Limb (tissue), 2 donors: ENCODE measurements around the gene TFF2.
A peak's percentile ranks its signal among the peaks of the same experiment; 100 is the strongest.

ENCODE experiments used
- DNase-seq, 2 donors: peaks; one replicate each; pipeline ENCODE4 v3.0.0-alpha.2; 2016; ENCODE audit errors: extremely low spot score in 2 of 2

The TFF2 gene

DNA sequence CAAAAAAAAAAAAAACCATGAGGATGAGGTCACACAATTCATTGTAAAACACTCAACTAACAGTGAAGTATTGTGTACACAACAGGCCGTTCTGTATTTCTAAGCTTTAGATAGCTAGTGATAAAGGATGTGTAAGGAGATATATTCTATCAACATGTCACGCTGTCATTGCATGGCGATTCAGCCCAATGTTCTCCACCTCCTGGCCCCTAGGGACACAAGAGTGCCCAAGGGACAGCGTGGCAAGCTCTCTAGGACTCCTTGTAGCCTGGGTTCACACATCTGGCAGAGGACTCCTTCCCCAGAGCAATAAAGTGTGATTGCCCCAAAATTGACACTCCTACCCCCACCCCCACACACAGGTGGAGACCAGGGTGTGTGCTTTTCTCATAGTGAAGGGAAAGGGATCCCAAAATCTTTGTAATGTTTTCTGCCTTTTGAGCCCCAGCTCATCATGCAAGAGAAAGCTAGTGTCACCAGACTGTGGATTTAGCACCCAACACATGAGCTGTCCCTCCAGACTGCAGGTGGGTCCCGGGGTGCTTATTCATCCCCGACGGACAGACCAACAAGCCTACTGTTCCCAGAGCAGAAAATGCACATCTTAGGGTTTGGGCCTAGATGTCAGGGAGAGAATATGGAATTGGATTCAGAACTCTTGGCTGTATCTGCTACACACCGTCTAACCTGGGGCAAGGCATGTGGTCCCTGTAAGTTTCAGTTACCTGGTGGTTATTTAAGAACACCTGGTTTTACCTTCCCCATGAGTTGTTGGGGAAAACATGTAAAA lies 33.6 kb upstream of the TFF2 start:
- DNase-seq, result no peak

DNA sequence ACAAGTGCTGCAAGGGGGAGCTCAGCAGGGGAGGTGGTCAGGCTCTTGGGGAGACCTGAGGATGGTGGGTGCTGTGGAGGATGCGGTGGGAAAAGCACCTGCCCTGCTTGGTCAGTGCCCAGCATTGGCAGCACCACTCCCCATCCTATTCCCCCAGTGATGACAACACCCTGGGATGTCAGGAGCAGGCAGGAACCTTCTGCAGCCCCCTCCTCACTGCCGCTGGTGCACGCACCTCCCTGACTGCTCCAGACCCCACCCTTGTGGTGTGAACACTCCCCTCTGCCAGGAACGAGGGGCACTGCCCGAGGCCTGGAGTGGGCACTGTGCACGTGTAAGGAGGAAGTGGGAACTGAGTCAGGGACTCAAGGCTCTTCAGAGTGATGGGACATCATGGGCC lies 32.5 kb upstream of the TFF2 start:
- DNase-seq, result no peak

DNA sequence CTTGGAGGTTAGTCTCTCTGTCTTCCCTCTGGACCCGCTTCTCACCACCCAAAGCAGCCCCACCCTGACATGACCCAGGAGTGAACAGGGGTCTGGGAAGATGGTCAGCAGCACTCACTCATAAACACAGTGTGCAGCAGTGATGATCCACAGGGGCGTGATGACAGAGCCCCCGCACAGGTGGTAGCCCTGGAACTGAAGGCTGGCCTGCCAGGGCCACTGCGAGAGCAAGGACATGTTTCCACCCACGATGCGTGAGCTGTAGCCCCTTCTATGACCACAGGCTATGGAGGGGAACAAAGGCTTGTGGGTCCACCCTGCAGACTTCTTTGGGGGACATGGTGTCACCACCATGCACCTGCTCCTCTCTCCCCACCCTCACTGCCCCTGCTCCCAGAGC lies 32.1 kb upstream of the TFF2 start:
- DNase-seq, result no peak

DNA sequence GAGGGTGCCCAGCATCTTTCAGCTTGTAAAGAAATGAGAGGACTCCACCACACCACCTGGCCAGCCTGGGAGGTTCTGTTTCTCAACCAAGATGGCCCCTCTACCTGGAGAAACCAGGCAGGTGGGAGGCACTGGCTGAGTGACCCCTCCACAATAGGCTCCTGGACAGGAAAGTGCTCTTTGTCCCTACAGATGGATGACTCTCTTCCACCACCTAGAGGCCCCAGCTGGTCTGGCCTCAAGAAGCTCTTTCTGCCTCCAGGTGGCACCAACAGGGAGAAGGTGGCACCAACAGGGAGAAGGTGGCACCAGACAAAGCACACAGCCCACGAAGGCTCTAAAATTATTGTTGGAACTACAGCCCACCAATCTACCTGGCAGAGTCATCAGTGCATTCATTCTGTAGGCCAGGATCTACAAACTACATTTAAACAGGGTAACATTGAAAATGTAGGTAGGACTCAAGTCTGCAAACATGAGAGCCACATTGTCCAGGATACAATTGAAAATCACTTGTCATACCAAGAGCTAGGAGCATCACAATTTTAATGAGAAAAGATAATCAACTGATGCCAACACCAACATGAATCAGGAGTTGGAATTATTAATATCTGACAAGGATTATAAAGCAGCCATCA lies 30.7 kb upstream of the TFF2 start:
- no peak for DNase-seq

DNA sequence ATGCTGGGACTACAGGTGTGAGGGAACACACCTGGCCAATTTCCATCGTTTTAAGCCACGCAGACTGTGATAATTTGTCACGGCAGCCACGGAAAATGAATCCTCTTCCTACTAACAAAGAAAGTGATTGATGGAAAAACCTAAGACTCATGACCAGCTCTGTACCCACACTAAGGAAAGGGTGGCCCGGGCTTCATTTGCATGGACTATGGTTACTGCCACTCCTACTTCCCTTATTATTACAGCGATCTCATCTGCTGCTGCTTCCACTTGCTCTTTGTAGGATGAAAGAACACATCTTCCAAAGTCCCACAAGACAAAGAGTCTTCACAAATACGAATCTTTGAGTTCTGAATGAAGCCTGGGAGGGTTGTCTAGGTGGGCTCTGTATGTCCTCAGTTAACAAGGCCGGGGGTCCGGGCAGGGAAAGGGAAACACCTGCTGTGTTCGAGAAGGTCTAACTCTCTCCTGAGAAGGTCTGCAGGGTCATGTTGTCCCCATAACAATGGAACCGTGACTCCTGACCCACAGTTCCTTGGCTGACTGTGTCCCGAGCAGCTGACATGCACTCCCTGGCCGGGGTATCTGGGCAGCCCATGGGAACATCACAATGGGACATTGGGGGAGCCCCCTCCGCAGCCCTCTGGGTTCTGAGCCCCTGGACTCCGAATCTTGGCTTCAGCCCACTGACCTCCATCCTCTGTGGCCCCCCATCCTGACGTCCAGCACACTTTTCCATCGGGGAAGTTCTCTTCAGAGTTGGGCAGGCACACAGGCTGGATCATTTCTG lies 28.8 kb upstream of the TFF2 start:
- DNase-seq, result no peak

DNA sequence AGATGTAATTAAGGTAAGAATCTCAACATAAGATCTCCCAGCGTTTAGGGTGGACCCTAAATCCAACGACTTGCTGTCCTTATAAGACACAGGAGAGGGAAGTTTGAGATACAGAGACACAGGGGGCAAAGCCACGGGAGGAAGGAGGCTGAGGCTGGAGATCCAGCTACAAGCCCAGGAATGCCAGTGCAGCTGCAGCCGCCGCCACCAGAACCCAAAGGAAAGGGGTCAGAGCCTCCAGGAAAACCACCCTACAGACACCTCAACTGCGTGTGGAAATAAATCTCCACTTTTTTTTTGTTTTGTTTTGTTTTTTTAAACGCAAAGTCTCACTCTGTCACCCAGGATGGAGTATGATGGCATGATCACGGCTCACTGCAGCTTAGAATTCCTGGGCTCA lies 27.6 kb upstream of the TFF2 start:
- DNase-seq, result no peak

DNA sequence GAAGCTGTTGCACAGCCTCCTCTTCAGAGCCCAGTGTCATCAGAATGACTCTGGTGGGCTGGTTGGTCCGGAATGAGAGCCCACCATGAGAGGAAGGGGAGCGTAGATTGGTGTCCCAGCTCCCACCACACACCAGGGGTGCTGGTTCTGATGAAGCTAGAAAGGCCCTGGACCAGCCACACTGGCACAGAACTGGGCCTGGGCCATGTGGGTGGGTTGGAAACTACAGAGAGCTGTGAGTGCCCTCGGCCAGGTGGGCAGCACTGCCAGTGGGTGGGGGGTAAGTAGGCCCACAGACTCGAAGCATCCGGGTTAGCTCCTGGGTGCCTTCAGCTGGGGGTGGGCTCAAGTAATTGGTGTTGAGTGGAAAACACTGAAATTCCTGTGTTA lies 27.2 kb upstream of the TFF2 start:
- no peak for DNase-seq

DNA sequence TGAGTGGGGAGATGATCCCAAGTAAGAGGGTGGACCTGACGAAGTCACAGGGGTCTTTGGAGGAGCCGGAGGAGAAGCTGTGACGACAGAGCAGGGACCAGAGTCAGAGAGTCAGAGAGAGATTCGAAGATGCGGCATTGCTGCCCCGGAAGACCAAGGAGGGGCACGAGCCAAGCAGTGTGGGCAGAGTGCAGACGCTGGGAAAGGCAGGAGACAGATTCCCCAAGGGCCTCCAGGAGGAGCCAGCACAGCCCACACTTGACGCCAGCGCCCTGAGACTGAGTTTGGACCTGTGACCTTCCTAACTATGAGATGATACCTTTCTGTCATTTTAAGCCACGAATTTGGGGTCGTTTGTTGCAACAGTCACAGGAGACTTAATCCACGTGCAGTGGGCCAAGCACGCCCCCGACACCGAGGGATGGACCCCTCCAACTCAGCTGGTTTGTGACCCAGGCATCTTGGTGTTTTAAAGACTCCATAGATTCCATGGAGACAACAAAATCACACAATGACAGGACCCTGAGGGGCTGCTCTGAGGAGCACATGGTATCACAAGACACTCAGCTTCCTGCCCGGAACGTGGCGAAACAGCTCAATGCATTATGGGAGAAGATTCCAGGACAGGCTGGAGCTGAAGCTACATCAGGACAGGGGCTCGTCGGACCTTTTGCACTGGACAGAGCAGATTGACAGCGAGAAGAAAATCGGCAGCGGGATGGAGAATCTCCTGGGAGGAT lies 26.6 kb upstream of the TFF2 start:
- DNase-seq, result no peak

DNA sequence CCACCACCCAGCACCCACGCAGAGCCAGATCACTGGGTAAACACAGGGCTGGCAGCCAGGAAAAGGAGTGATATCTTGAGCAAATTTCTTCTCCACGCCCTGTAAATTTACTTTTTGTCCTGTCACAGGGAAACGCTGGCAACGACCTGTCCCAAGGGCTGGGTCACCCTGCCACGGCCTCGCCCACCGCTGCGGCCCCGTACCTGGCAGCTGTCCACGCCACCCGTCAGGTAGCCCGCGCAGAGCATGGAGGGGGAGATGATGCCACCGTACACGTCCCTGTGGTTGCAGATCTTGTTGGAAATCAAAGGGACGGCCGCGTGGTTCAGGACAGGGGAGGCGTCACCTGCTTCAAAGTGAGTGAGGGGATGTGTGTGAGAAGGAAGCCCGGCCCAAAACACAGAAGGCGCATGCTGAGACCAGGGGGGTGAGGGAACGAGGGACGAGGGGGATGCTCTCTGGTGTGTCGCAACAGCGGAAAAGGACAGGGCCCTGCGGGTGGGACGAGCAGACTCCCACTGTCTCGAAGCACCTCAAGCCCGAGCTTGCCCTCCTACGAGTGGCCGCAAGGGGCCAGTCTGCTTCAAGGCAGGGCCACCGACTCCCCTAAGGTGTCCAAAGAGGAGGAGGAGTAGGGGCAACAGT lies 25.7 kb upstream of the TFF2 start:
- DNase-seq, result no peak

DNA sequence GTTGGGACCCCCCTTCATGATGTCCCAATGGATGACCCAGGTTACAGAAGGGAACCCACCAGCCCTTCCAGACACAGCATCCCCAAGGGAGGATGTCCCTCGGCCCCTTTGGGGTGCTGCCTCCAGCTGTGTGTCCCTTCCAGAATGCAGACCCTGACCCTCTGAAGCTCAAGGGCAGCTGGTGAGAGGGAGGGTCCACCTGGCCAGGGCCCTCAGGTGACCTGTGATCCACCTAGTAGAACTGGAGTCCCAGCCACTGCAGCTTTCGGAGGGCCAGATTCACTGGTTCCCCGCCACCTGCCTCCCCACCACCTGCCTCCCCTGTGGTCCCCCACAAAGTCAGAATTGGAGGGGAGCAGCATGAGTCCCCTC lies 25.2 kb upstream of the TFF2 start:
- DNase-seq, result no peak

DNA sequence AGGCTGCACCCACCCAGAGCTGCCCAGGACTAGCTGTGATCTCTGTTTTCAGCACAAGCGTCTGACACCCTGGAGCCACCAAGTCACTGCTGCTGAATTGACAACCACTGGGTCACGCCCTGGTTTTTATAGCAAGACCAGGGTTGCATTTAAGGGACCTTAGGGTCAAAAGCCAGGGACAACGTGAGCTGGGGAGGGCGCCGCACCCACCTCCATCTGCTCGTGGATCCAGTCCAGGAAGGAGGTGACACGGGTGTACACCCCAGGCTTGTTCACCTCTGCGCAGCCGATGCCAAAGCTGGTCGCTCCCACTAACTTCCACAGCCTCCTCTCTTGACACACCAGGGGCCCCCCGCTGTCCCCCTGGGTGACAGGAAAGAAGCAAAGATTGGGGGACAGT lies 24.7 kb upstream of the TFF2 start:
- DNase-seq, result no peak

DNA sequence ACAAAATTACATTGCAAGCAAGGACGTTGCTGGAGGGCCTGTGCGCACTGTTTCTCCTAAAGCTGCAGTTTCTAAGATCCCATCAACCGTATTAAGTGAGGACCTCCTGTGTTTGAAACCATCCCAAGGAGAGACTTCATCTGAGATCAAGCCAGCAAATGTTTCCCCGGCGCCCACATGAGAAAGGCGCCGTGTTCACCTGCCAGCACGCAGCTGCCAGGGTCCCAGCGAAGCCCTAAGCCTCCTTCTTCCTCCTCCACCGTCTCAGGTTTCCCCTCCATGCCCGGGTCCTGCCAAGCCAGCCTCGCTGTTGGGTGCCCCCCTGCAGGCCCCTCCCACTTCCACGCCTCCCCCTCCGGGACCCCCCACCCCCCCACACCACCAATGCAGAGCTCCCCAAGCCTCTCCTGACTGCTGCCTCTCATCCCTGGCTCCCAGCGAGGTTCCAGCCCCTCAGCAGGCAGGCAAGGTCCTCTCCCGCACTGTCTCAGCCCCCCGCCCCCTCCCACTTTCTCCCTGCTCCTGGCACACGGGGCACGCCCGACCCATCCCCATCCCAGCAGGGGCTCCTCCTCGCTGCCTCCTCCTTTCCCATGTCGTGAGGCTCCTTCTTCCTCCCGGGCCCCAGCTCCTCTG lies 24.2 kb upstream of the TFF2 start:
- DNase-seq, result peak in 1 of 2 donors; percentile 50

DNA sequence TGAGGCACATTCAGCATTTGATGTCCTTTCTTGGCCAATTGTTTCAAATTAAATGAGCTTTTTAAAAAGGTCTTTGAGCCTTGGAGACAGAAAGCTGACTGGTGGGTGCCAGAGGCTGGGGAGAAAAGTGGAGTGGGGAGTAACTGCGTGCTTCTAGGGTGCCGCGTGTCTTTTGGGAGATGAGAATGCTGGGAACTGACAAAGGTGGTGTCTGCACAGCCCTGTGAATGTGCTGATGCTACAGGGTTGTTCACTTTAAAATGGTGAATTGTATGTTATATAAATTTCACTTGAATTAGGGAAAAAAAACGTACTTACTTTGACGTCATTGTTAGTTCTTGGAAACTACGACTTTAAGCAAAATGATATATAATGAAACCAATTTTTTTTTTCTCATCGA lies 23.7 kb upstream of the TFF2 start:
- DNase-seq, result no peak

DNA sequence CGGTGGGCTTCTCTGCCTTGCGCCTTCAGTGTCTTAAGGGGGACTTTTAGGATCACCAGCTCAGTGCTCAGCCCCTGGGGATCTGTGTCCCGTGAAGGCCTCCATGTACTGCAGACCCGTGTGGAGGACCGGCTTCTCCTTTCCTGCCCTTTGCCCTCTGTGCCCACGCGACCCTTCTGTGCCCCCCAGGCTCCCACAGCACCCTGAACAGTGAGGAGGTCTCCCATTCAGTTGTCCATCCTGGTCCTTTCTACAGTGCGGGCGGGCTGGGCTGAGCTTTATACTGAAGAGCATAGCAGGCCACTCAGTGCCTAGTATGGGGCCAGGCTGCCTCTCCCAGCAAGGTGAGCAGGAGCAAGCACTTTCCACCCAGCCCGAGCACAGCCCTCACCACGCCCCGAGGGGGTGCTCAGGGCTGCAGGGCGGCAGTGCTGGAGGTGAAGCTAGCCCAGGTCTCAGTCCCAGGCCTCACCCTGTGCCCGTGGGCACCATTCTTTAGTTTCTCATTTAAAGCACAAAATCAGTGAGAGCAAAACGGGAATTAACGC lies 23.2 kb upstream of the TFF2 start:
- no peak for DNase-seq

DNA sequence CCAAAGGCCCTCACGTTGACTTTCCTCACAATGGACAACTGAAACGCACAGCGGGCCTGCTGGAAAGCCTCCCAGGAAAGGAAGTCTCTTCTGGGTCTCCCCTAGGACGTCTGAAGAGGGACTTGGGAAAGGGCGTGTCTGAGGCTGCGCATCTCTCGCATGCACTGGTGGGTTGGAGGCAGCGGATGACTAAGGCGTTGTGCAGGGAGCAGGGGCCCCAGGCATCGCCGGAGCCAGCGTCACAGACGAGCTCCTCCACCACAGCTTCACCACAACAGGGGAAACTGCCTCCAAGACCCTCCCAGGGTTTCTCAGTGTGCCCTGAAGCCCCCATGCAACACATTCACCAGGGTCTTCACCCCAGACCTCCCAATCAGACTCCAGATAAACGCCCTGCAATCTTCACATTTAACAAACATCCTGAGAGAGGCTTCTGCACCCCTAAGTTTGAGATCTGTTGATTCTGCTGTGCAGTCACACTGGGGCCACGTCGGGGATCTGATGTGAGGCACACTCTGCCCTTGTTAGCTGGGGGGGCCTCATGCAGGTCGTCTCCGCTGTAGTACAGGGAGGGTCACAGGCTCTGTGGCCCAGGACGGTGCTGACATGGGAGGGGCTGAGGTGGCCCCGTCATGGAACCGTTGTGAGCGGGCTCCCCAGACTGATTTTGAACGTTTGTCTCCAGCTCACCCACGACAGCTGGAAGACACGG lies 22.6 kb upstream of the TFF2 start:
- no peak for DNase-seq

DNA sequence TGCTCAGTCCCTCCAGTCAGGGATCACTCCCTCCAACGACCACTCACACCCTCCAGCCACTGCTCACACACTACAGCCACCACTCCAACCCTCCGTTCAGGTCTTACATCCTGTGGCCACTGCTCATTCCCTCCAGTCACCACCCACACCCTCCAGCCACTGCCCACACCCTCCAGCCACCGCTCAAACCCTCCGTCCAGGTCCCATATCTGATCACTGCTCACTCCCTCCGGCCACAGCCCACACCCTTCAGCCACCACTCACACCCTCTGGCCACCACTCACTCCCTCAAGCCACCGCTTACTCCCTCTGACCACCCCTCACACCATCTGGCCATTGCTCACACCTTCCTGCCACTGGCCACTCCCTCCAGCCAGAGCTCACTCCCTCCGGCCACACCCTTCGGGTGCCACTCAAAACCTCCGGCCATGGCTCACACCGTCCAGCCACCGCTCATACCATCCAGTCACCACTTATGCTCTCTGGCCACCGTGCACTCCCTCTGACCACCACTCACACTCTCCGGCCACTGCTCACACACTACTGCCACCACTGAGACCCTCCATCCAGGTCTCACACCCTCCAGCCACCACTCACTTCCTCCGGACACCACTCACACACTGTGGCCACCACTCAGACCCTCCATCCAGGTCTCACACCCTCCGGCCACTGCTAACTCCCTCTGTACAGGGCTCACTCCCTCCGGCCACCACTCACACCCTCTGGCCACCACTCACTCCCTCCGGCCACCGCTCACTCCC lies 20.3 kb upstream of the TFF2 start:
- no peak for DNase-seq

DNA sequence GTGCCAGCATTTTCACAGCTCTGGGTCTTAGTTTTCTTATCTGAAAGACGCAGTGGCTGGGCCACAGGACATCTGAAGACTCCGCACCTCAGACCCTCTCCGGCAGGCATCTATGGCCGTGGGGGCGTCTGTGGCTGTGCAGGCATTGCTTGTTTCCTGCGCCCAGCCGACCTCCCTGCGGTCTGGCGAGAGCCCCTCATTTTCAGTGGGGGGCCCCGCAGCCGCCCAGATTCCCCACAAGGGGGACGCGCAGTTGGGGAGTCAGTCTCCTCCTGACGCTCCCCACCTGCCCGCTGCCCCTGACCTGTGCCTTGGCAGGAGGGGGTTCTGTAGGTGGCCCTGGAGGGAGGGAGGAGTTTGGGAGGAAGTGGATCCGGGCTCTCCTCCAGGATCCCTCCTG lies 19.0 kb upstream of the TFF2 start:
- DNase-seq, result no peak

DNA sequence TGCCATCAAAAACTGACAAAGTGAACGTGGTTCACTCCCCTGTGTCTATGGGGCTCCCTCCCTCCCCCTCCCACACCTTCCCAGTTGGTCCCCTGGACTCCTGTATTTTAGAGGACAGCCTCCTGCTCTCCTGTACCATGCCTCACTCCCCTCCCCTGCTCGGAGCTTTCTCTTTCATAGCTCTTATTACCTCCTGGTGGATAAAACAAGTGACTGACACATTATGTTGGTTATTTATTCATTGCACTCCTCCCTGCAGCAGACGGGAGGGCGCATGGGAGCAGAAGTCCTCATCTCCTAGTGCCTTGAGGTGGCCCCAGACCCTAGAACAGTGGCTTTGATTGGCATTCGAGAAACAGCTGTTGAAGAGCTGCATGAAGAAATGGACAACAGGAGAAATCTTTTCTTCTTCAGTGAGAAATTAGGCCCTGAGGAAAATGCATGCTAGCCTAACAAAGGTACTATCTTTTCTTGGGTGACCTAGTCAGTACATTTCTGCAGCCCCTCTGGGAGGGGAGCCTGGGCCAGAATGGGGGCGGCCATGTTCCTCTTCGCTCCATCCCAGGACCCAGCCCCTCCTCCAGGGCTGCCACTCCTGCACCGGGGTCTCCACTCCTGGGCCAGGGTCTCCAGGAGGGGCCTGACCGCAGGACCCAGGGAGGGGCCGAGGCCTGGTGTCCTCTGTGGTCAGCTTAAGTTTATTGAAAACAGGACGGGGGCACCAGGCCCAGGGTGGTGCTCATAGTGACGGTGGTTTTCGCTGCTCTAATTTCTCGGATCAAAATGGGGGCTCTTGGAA lies 16.8 kb upstream of the TFF2 start:
- no peak for DNase-seq
